Astrocyte of the spinal cord (primary cell): ENCODE measurements around the gene PLEKHG4B.

Experiments used
- DNase-seq: peaks from one replicate; pipeline ENCODE4 v3.0.0; 2011; ENCODE audit warnings: low read depth, low spot score
- H3K4me3 ChIP-seq: 2 replicates; pipeline ENCODE4 v1.5.1; 2011; ENCODE audit warnings: low read depth, mild to moderate bottlenecking, low read length, moderate library complexity
- CTCF ChIP-seq: IDR thresholded peaks from 2 replicates; pipeline ENCODE4 v1.5.1; 2012; ENCODE audit warnings: low read depth, mild to moderate bottlenecking, low read length, inconsistent platforms
- in situ Hi-C: cut with HindIII; loops from 2 replicates; pipeline ENCODE4 v1.10.0; 2017; ENCODE audit warnings: low sequenced_read_pairs

PLEKHG4B gene

GRCh38 chr5:150746-151145, 58.8 kb downstream of the PLEKHG4B start:
- in situ Hi-C loops = no loop called here
- no peak overlapping the region for H3K4me3 ChIP-seq
- no peak for TF ChIP-seq CTCF
- DNase-seq = no peak

GRCh38 chr5:152077-152476, 60.1 kb downstream of the PLEKHG4B start:
- no peak for TF ChIP-seq CTCF
- in situ Hi-C loops = no loop called here
- no peak for DNase-seq
- H3K4me3 ChIP-seq = no peak overlapping the region

GRCh38 chr5:153256-153655, 61.3 kb downstream of the PLEKHG4B start:
- in situ Hi-C loops = no loop called here
- DNase-seq = peak; percentile 79
- TF ChIP-seq CTCF = no peak
- peak overlapping the region; percentile 20 for H3K4me3 ChIP-seq

GRCh38 chr5:154236-154635, 62.3 kb downstream of the PLEKHG4B start:
- no peak for DNase-seq
- TF ChIP-seq CTCF = no peak
- no peak overlapping the region for H3K4me3 ChIP-seq
- in situ Hi-C loops = no loop called here

GRCh38 chr5:154826-155225, 62.9 kb downstream of the PLEKHG4B start:
- H3K4me3 ChIP-seq = no peak overlapping the region
- no peak for DNase-seq
- in situ Hi-C loops = no loop called here
- TF ChIP-seq CTCF = no peak

- in situ Hi-C loops = no loop called here
- no peak for TF ChIP-seq CTCF
- no peak for DNase-seq
- no peak overlapping the region for H3K4me3 ChIP-seq
Measured at GRCh38 chr5:155651-156410, 63.9 kb downstream of the PLEKHG4B start.
